Measurements from ENCODE around the gene NEGR1. TPM values are rescaled to one million over a fixed set of nuclear protein-coding genes. Genes with fewer than 3 reads are reported as not detected.

NEGR1 gene
- total and polyA plus RNA-seq, 4 donors, result 0.86 to 7.3 (median 2.5) TPM

- Histone ChIP-seq H3K4me1 (ENCODE audit: control insufficient read depth in 5 of 5, insufficient read depth in 5 of 5, low read length in 5 of 5) (peaks cover 0 to 2% (median 0%) of the 10 kb centered on the region in 5 donors), H3K27me3 (ENCODE audit: control insufficient read depth in 3 of 3, insufficient read depth in 3 of 3, low read length in 2 of 3) (no peaks in the 10 kb centered on the region), H3K9ac (ENCODE audit: insufficient read depth in 1 of 2, low read length in 2 of 2) (no peak overlapping the region), H3K36me3 (ENCODE audit: control insufficient read depth in 4 of 4, insufficient read depth in 4 of 4, low read length in 4 of 4) (no peaks in the 10 kb centered on the region), H3K9me3 (ENCODE audit: control insufficient read depth in 4 of 4, insufficient read depth in 3 of 4, low read length in 3 of 4) (no peaks in the 10 kb centered on the region), H3K27ac (ENCODE audit: low read depth in 1 of 2, low read length in 1 of 2) (no peak overlapping the region), H3K4me3 (no peak overlapping the region)
- DNase-seq (no peak), ATAC-seq (ENCODE audit: insufficient read depth, low FRiP score) (no peak)
- WGBS, 2 donors, result 53 to 71% methylated on average over 3 of the region's 3 CpGs
- TF ChIP-seq CTCF (IDR thresholded peaks at IDR 0.05; ENCODE audit: control extremely low read depth, extremely low read depth), result no peak
Measured at GRCh38 chr1:72060466-72061245, 221.7 kb downstream of the NEGR1 start.

- WGBS, 2 donors, result 85 to 93% methylated on average over 2 of the region's 2 CpGs
- DNase-seq (no peak), ATAC-seq (ENCODE audit: insufficient read depth, low FRiP score) (no peak)
- no peak for TF ChIP-seq CTCF (IDR thresholded peaks at IDR 0.05; ENCODE audit: control extremely low read depth, extremely low read depth)
- Histone ChIP-seq H3K9ac (ENCODE audit: insufficient read depth in 1 of 2, low read length in 2 of 2) (no peak overlapping the region), H3K4me3 (no peak overlapping the region), H3K27ac (ENCODE audit: low read depth in 1 of 2, low read length in 1 of 2) (no peak overlapping the region), H3K9me3 (ENCODE audit: control insufficient read depth in 4 of 4, insufficient read depth in 3 of 4, low read length in 3 of 4) (no peaks in the 10 kb centered on the region), H3K27me3 (ENCODE audit: control insufficient read depth in 3 of 3, insufficient read depth in 3 of 3, low read length in 2 of 3) (no peaks in the 10 kb centered on the region), H3K36me3 (ENCODE audit: control insufficient read depth in 4 of 4, insufficient read depth in 4 of 4, low read length in 4 of 4) (no peaks in the 10 kb centered on the region), H3K4me1 (ENCODE audit: control insufficient read depth in 5 of 5, insufficient read depth in 5 of 5, low read length in 5 of 5) (no peaks in the 10 kb centered on the region)
Measured at GRCh38 chr1:72056516-72056915, 225.8 kb downstream of the NEGR1 start.

GRCh38 chr1:72051538-72051937 lies 230.8 kb downstream of the NEGR1 start:
- ATAC-seq (ENCODE audit: insufficient read depth, low FRiP score) (no peak), DNase-seq (no peak)

More at GRCh38 chr1:72051538-72051937, 230.8 kb downstream of the NEGR1 start:
- H3K27ac ChIP-seq (ENCODE audit: low read depth in 1 of 2, low read length in 1 of 2), result no peak overlapping the region
- H3K4me1 ChIP-seq (ENCODE audit: control insufficient read depth in 5 of 5, insufficient read depth in 5 of 5, low read length in 5 of 5), result no peaks in the 10 kb centered on the region
- no peak overlapping the region for H3K9ac ChIP-seq (ENCODE audit: insufficient read depth in 1 of 2, low read length in 2 of 2)
- no peaks in the 10 kb centered on the region for H3K36me3 ChIP-seq (ENCODE audit: control insufficient read depth in 4 of 4, insufficient read depth in 4 of 4, low read length in 4 of 4)
- WGBS, 2 donors, result 72 to 84% methylated on average over 2 of the region's 2 CpGs
- H3K4me3 ChIP-seq, result no peak overlapping the region
- TF ChIP-seq CTCF (IDR thresholded peaks at IDR 0.05; ENCODE audit: control extremely low read depth, extremely low read depth), result no peak
- no peaks in the 10 kb centered on the region for H3K9me3 ChIP-seq (ENCODE audit: control insufficient read depth in 4 of 4, insufficient read depth in 3 of 4, low read length in 3 of 4)
- no peaks in the 10 kb centered on the region for H3K27me3 ChIP-seq (ENCODE audit: control insufficient read depth in 3 of 3, insufficient read depth in 3 of 3, low read length in 2 of 3)

Data from lung (tissue), 12 donors.